Breast epithelium (tissue), 4 donors: ENCODE results near the gene CNFN. TPM values are rescaled to one million over a fixed set of nuclear protein-coding genes. Genes with fewer than 3 reads are reported as not detected.

Experiments used
- DNase-seq, 2 donors: peaks; one replicate each; pipeline ENCODE4 v3.0.0-alpha.2; 2019; ENCODE audit warnings: low spot score in 2 of 2
- H3K27ac ChIP-seq, 2 donors: fragments of 200-600 bp; sonication (generic) in 1 of 2; one replicate each; pipeline ENCODE4 v1.5.1; 2016 to 2019; ENCODE audit warnings: mild to moderate bottlenecking in 1 of 2
- H3K27me3 ChIP-seq, 2 donors: fragments of 200-600 bp; sonication (generic) in 1 of 2; one replicate each; pipeline versions ENCODE4 v1.5.1 to v1.6.0; 2017 to 2019; ENCODE audit warnings: control low read depth in 1 of 2, mild to moderate bottlenecking in 1 of 2
- H3K36me3 ChIP-seq: fragments of 200-600 bp; one replicate; pipeline ENCODE4 v1.5.1; 2019
- H3K4me1 ChIP-seq, 2 donors: fragments of 200-600 bp; sonication (generic); one replicate each; pipeline ENCODE4 v1.5.1; 2016 to 2019; ENCODE audit warnings: control low read depth in 1 of 2
- H3K4me3 ChIP-seq, 3 donors: fragments of 200-600 bp; sonication (generic); 1 replicate in 2 of 3; 2 replicates in 1 of 3; pipeline ENCODE4 v1.5.1; 2016 to 2019; ENCODE audit warnings: mild to moderate bottlenecking in 3 of 3, moderate library complexity in 2 of 3
- H3K9me3 ChIP-seq, 2 donors: fragments of 200-600 bp; sonication (generic) in 1 of 2; one replicate each; pipeline ENCODE4 v1.5.1; 2016 to 2019; ENCODE audit warnings: control low read depth in 1 of 2
- POLR2A ChIP-seq: fragments of 450-650 bp; IDR thresholded peaks from one replicate; pipeline ENCODE4 v1.6.1; 2016; ENCODE audit warnings: antibody characterized with exemption, mild to moderate bottlenecking, moderate library complexity
- POLR2AphosphoS5 ChIP-seq, 3 donors: sonication (generic); formaldehyde crosslinking; IDR thresholded peaks; one replicate each; pipeline ENCODE4 v1.6.1; 2017; ENCODE audit warnings: antibody characterized with exemption in 3 of 3
- intact Hi-C: fragments of 100-400 bp; cut with DNase I; formaldehyde crosslinking; loops from one replicate; pipeline ENCODE4 v1.15.1; 2023; ENCODE audit warnings: low total_unique reads
- total RNA-seq, 3 donors: library from RNA; depleted of rRNA; stranded (reverse); fragments of >200 nt; gene quantifications; one replicate each; pipeline ENCODE4 v1.1.0, GENCODE V29; 2016
- TF ChIP-seq, protein P1 (sequence below), 3 donors: fragments of 450-650 bp; IDR thresholded peaks; one replicate each; pipeline ENCODE4 v1.5.1; 2016 to 2017; ENCODE audit warnings: antibody characterized with exemption in 3 of 3, mild to moderate bottlenecking in 3 of 3, moderate library complexity in 3 of 3

CNFN gene
- total RNA-seq, 3 donors from 2014 or later = 2.6 to 4.8 (median 3.0) TPM

DNA sequence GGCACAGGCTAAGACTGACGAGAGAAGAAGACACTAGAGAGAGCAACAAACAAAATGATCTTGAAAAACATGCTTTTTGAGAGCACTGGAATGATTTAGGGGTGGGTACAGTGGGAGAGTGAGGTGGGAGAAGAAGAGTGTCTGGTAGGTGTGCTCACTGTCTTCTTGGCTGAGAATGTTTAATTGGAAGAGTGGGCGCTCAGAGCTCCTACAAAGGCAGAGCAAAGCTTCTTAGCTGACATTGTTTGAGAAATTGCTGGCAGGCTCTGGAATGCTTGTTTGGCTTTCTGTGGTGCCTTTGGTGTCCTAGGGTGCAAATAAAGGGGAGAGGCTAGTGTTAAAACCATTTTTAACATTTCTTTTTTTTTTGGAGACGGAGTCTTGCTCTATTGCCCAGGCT, 38.6 kb upstream of the CNFN start:
- Histone ChIP-seq H3K27ac (no peak overlapping the region), H3K4me1 (no peaks in the 10 kb centered on the region), H3K36me3 (no peaks in the 10 kb centered on the region), H3K4me3 (no peak overlapping the region), H3K9me3 (no peaks in the 10 kb centered on the region), H3K27me3 (no peaks in the 10 kb centered on the region)
- TF ChIP-seq POLR2AphosphoS5 (IDR thresholded peaks at IDR 0.05) (no peak), POLR2A (no peak)
- TF ChIP-seq, protein P1, sequence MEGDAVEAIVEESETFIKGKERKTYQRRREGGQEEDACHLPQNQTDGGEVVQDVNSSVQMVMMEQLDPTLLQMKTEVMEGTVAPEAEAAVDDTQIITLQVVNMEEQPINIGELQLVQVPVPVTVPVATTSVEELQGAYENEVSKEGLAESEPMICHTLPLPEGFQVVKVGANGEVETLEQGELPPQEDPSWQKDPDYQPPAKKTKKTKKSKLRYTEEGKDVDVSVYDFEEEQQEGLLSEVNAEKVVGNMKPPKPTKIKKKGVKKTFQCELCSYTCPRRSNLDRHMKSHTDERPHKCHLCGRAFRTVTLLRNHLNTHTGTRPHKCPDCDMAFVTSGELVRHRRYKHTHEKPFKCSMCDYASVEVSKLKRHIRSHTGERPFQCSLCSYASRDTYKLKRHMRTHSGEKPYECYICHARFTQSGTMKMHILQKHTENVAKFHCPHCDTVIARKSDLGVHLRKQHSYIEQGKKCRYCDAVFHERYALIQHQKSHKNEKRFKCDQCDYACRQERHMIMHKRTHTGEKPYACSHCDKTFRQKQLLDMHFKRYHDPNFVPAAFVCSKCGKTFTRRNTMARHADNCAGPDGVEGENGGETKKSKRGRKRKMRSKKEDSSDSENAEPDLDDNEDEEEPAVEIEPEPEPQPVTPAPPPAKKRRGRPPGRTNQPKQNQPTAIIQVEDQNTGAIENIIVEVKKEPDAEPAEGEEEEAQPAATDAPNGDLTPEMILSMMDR (IDR thresholded peaks at IDR 0.05) = no peak
- no peak for DNase-seq
- intact Hi-C loops = no loop called here

DNA sequence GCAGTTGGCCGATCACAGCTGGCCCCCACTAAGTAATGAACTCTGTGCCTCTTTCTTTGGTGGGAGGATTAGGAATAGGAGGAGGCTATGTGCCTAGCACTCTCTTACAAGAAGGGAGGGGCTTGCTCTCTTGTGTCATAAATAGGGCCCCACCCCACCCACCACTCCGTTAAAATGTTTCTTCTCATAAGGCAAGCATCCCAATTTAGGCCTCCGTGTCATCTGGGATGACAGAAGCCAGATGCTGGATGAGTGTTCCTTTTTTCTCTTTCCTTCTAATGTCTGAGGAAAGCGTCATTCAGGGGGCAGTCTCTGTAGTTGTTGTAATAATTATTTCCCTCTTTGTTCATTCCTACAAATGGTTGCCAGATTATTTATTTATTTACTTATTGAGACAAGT, 37.2 kb upstream of the CNFN start, which contains the start of gene LIPE:
Gene LIPE (minus strand): TSS at position 76 of the 400 bp plus-strand sequence. CDS start 239 bp downstream, outside the sequence.
- Histone ChIP-seq H3K27me3 (no peaks in the 10 kb centered on the region), H3K4me3 (no peak within 1 kb of the TSS), H3K4me1 (no peaks in the 10 kb centered on the region), H3K27ac (peak within 1 kb of the TSS in 1 of 2 donors; percentile 5), H3K9me3 (no peaks in the 10 kb centered on the region), H3K36me3 (no peaks in the 10 kb centered on the region)
- DNase-seq = no peak
- TF ChIP-seq POLR2AphosphoS5 (IDR thresholded peaks at IDR 0.05) = no peak
- TF ChIP-seq, protein P1 (IDR thresholded peaks at IDR 0.05) = no peak
- intact Hi-C loops = no loop called here

DNA sequence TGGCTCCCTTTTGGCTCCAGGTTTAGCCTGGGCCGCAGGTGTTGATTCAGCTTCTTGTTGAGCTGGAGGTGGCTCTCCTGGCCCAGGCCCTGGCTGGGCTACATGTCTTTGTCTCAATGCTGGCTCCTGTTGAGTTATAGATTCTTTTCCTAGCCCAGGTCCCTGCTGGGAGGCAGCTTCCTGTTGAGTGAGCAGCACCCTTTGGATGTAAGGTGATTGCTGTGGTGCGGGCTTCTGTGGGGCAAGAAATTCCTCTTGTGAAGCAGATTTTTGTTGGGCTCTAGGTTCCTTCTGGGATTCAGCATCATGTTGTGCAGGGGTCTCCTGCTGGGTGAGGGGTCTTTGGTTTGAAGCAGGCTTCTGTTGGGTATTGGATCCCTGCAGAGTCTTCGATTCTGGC, 36.5 kb upstream of the CNFN start:
- intact Hi-C loops = no loop called here
- Histone ChIP-seq H3K4me1 (no peaks in the 10 kb centered on the region), H3K36me3 (no peaks in the 10 kb centered on the region), H3K27ac (no peak overlapping the region), H3K4me3 (no peak overlapping the region), H3K27me3 (no peaks in the 10 kb centered on the region), H3K9me3 (no peaks in the 10 kb centered on the region)
- no peak for TF ChIP-seq POLR2A
- TF ChIP-seq, protein P1 (IDR thresholded peaks at IDR 0.05) = no peak
- TF ChIP-seq POLR2AphosphoS5 (IDR thresholded peaks at IDR 0.05) = no peak
- no peak for DNase-seq

DNA sequence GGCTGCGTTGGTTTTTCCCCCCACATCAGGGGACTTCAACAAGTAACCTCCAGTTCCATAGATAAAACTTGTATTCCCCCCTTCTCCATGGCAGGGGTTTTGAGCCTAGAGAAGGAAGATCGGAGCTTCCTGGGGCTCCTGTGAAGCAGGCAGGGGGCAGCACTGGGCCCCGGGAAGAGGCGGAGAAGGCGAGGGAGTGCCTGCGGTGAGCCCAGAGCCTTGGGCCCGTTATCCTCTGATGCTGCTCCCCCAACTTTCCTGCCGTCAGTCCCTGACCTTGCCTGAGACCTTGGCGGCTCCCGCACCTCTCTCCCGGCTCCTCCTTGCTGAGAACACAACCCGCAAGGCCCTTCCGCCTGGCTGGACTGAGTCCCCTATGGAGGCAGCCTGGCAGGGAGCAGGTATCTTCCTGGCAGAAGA, 34.6 kb upstream of the CNFN start:
- TF ChIP-seq POLR2A (no peak), POLR2AphosphoS5 (IDR thresholded peaks at IDR 0.05) (no peak)
- TF ChIP-seq, protein P1 (IDR thresholded peaks at IDR 0.05) = no peak
- intact Hi-C loops = no loop called here
- Histone ChIP-seq H3K27ac (peak overlapping the region in 1 of 2 donors; percentile 50), H3K27me3 (no peaks in the 10 kb centered on the region), H3K4me3 (no peak overlapping the region), H3K4me1 (no peaks in the 10 kb centered on the region), H3K36me3 (no peaks in the 10 kb centered on the region), H3K9me3 (no peaks in the 10 kb centered on the region)
- DNase-seq = no peak

DNA sequence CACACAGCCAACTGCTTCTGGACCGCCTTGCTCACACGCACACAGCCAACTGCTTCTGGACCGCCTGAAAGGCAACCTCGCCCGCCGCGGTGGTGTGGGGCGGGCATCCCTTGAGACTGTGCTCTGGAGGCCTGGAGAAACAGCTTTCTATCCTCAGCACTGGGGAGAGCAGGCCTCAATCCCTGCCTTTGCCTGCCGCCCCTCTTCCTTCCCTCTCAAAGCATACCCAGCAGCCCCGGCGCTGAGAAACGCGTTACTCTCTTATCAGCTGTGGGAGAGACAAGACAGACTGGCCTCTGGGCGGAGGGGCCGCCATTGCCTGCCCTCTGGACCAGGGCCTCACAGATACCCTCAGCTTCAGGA, 34.2 kb upstream of the CNFN start:
- Histone ChIP-seq H3K4me1 (no peaks in the 10 kb centered on the region), H3K27ac (peak overlapping the region; percentile 73 to 75), H3K27me3 (no peaks in the 10 kb centered on the region), H3K4me3 (peak overlapping the region; percentile 53 to 84 (median 72)), H3K9me3 (no peaks in the 10 kb centered on the region), H3K36me3 (no peaks in the 10 kb centered on the region)
- DNase-seq = no peak
- intact Hi-C loops = no loop called here
- TF ChIP-seq POLR2A (no peak), POLR2AphosphoS5 (IDR thresholded peaks at IDR 0.05) (no peak)
- TF ChIP-seq, protein P1 (IDR thresholded peaks at IDR 0.05) = no peak
